GM18508 (cell line): ENCODE results near the gene ZMYND19.
"Not testable (repeated sequence)": the region's sequence is repeated elsewhere in the genome, so short reads cannot be mapped to it uniquely, and the experiment has no call there.

ENCODE experiments used
- ATAC-seq: cut with Tn5 transposase; IDR thresholded peaks from one replicate; pipeline ENCODE4 v1.9.1; 2021; ENCODE audit warnings: moderate number of reproducible peaks; ENCODE audit not compliant: insufficient read depth, unreplicated experiment

Gene ZMYND19

GRCh38 chr9:137589441-137590122 is 730 bp downstream of the ZMYND19 start:
- ATAC-seq = no peak

- no peak for ATAC-seq
These were observed 1.4 kb downstream of the ZMYND19 start for GRCh38 chr9:137588891-137589290.

GRCh38 chr9:137588311-137588710 is 2.0 kb downstream of the ZMYND19 start:
- ATAC-seq = no peak

- ATAC-seq = no peak
These were observed 3.5 kb downstream of the ZMYND19 start for GRCh38 chr9:137586854-137587253.

GRCh38 chr9:137583957-137584356 is 6.4 kb downstream of the ZMYND19 start:
- no peak for ATAC-seq

GRCh38 chr9:137583347-137583746 is 7.0 kb downstream of the ZMYND19 start:
- no peak for ATAC-seq

GRCh38 chr9:137582286-137582860 is 7.9 kb downstream of the ZMYND19 start:
- ATAC-seq = no peak

- no peak for ATAC-seq
These were observed 8.7 kb downstream of the ZMYND19 start for GRCh38 chr9:137581361-137582285.

- ATAC-seq = no peak
These were observed 9.4 kb downstream of the ZMYND19 start for GRCh38 chr9:137580954-137581322.

GRCh38 chr9:137580209-137580953 is 9.9 kb downstream of the ZMYND19 start:
- no peak for ATAC-seq

- no peak for ATAC-seq
These were observed 11.1 kb downstream of the ZMYND19 start for GRCh38 chr9:137579259-137579604.

GRCh38 chr9:137578518-137579258 is 11.6 kb downstream of the ZMYND19 start, which contains the start of gene DPH7:
DPH7 (minus strand) TSS chr9:137578925; CDS start chr9:137578777, 148 bp downstream.
- ATAC-seq = peak; percentile 57

- ATAC-seq = no peak
These were observed 14.4 kb downstream of the ZMYND19 start for GRCh38 chr9:137575716-137576411.

- ATAC-seq = no peak
These were observed 15.0 kb downstream of the ZMYND19 start for GRCh38 chr9:137575364-137575715.

- no peak for ATAC-seq
These were observed 16.1 kb downstream of the ZMYND19 start for GRCh38 chr9:137574192-137574591.

GRCh38 chr9:137570566-137570965 is 19.7 kb downstream of the ZMYND19 start:
- no peak for ATAC-seq

- ATAC-seq = no peak
These were observed 20.6 kb downstream of the ZMYND19 start for GRCh38 chr9:137569609-137570203.

GRCh38 chr9:137568445-137568844 is 21.9 kb downstream of the ZMYND19 start:
- ATAC-seq = not testable (repeated sequence)
